Left colon (tissue), 2 donors: Measurements from ENCODE around the gene AMZ1. TPM values are rescaled to one million over a fixed set of nuclear protein-coding genes. Genes with fewer than 3 reads are reported as not detected.
"Not testable (repeated sequence)": the region's sequence is repeated elsewhere in the genome, so short reads cannot be mapped to it uniquely, and the experiment has no call there.

Source experiments
- ATAC-seq: fragments of 200-7000 bp; cut with Tn5 transposase; one replicate; pipeline ENCODE4 v1.9.1; 2020; ENCODE audit warnings: mild to moderate bottlenecking, moderate library complexity
- DNase-seq, 2 donors: peaks; one replicate each; pipeline ENCODE4 v3.0.0-alpha.2; 2020
- intact Hi-C, 2 donors: fragments of 100-400 bp; cut with DNase I in 1 of 2; cut with micrococcal nuclease in 1 of 2; formaldehyde crosslinking; loops; one replicate each; pipeline versions ENCODE4 v1.11.2 to v1.14.0; 2022; cut with DNase I, micrococcal nuclease
- total RNA-seq, 2 donors: library from RNA; stranded (reverse); fragmentation: NEBNext Ultra II Directional; extraction: Animal tissue kit (Norgen Biotek cat#: 25700); gene quantifications; one replicate each; pipeline ENCODE4 v1.2.1, GENCODE V29; 2021
- donor health status: DM: no; HTN: no; CAD: no.
- donor health status: DM: yes; HTN: yes; CAD: no.

AMZ1 gene
- total RNA-seq, 2 donors from 2014 or later = 0.28 TPM; not detected in 1

DNA sequence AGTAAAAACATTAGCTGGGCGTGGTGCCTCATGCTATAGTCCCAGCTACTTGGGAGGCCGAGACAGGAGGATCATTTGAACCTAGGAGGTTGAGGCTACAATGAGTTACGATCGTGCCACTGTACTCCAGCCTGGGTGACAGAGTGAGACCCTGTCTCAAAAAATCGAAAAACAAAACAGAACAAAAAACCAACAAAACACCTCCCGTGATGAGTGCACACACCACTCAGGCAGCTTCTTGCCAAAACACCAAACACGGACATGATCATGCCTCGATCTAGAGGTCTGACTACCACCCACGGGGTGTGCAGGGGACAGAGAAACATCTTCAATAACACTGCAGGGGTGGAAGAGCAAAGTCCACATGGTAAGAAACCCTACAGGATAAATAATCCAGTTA lies 44.4 kb downstream of the AMZ1 start:
- no peak for DNase-seq
- ATAC-seq = no peak
- intact Hi-C loops = no loop called here

DNA sequence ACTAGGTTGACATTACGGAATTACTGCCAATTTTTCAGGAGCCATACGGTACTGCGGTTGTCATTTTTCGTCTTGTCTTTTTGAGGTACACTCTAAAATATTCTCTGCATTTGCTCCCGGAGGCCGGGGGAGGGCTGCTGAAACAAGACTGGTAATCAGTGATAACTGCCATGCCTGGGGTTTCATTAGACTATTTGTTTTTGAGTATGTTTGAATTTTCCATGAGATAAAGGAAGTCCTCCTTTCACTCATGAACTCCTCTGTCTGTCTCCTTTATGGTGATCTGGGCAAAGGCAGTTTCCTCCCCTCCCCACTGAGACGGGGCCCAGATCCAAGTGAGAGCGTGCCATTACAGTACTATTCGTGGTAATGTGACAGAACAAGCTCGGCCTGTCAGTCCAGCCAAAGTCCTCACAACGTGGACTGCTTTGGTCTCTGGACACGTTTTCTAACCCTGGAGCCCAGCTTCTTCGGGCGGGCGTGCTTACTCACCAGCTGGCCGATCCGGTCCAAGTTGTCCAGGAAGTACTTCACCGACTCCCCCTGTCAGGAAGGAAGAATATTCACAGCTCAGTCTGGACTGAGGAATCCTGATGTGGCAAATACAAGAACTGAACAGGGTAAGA lies 45.1 kb downstream of the AMZ1 start:
- intact Hi-C loops = no loop called here
- ATAC-seq (peak; percentile 66), DNase-seq (peak in 1 of 2 donors; percentile 56)

DNA sequence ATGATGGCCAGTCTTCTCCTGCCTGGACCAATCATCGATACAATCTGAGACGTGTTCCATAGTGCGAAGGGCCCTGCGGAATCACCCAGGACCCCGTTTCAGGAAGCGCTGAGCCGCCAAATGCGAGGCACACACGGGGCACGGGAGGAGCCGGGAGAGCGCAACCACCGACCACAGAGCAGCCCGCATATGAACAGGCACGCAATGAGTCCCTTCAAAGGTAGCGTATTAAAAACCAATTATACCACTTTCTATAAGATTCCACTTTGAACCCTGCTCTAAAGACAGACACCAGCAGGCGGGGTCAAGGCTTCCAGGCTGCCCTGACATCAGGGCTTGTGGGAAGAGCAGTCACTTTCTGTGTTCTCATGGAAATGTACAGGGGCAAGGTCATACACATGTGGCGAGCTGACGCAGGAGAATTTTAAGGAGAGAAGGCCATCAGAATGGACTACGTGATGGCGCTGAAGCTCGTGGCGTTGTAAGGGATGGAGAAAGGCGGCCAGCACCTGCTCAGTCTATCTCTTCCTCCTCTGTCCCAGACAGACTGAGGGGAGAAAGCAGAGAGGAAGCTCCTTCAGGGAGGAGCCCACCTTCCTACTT lies 46.2 kb downstream of the AMZ1 start:
- ATAC-seq (no peak), DNase-seq (no peak)
- intact Hi-C loops = no loop called here

DNA sequence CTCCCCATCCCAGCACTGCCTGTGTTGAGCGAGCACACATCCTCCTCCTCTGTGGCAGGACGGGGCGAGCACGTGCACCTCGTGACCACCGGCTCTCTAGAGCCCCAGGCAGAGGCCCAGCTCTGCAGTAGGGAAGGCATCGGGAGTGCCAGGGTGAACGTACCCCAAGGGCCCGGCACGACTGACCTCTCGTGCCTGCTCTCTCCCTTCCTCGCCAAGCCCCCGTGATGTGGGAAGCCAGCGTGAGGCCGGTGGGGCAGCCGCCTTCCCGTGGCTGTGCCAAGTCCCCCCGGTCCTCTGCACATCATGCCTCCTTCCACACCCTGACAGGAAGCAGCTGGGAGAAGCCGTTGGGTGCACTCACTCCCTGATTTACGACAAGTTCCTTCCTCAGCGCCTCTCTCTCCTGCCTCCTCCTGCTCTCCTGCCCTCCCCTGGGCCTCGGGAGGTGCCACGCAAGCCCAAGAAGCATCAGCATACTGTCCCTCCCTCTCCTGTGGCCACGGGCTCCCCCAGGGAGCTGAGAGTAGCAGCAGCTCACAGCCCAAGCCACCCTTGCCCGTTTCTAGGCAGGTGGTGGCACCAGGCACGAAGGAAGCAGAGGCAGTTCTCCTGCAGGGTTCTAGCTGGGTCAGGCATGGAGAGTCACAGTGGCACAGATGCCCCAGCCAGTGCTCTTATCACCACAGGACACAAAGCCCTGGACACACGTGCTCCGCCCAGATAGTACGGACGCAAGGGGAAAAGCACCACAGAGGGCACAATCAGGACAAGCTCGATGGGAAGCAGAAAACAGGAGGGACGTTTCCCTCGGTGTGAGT lies 47.0 kb downstream of the AMZ1 start:
- DNase-seq = peak; percentile 39 to 69
- intact Hi-C loops = no loop called here
- peak; percentile 43 for ATAC-seq

DNA sequence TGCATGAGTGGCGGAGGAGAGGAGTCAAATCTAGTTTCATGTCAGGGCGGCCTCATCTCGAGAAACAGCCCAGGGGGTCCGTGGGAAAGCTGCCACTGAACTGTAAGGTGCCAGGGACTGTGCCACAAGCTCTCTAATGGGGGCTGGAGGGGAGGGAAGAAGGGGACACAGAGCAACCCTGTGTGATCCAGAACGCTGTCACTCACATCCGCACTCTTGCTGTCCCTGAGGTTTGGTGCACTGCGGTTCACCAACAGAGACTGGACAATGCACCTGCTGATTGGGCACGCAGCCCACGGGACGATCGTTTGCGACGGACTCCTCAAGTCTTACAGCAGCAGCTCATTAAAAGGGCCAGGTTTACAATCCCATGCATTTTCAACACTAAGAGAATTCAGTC lies 47.7 kb downstream of the AMZ1 start:
- DNase-seq = peak in 1 of 2 donors; percentile 2
- intact Hi-C loops = no loop called here
- no peak for ATAC-seq

DNA sequence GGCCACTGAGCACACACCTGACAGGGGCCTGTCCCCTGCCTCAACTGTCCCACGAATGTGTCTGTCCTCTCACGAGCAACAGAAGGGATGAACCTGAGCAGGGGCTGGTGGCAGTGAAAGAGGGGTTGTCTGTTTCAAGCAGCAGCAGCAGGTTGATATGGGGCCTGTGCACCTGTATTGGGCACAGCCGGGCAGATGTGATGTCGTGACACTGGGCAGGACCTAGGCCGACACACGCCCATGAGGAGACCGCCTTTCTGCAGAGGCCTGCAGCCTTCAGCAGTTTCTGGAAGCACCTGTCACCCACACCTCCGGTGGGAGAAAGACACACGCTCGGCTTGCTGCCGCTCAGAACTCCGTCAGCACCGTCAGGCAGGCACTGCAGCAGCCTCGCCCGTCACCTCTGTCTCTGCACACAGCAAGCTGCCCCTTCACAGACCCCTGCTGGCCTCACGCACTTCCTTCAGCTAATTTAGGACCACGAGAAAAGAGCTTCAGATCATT lies 48.5 kb downstream of the AMZ1 start:
- DNase-seq (peak in 1 of 2 donors; percentile 2), ATAC-seq (no peak)
- intact Hi-C loops = no loop called here

DNA sequence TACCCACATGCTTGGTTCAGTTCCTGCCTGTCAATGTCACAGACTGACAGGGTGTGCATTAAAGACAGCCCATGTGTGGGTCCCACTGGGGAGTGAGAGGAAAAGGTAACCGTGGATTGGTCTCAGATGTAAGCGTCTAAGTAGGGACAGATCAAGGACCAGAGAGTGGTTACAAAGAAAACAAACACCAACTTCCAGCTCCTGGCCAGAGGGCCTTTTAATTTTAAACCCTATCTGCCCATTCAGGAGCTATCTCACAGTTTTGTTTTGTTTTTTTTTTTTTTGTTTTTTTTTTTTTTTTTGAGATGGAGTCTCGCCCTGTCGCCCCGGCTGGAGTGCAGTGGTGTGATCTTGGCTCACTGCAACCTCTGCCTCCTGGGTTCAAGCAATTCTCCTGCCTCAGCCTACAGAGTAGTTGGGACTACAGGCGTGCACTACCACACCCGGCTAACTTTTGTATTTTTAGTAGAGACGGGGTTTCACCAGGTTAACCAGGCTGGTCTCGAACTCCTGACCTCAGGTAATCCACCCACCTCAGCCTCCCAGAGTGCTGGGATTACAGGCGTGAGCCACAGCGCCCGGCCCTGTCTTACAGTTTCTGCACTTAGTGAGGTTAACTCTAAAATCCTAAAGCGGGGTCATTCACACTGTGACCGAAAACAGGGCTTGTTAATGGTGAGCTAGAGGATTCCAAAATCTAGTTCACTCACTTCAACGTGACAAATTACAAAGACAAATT lies 49.2 kb downstream of the AMZ1 start:
- DNase-seq, intact Hi-C loops, ATAC-seq: not testable (repeated sequence)

DNA sequence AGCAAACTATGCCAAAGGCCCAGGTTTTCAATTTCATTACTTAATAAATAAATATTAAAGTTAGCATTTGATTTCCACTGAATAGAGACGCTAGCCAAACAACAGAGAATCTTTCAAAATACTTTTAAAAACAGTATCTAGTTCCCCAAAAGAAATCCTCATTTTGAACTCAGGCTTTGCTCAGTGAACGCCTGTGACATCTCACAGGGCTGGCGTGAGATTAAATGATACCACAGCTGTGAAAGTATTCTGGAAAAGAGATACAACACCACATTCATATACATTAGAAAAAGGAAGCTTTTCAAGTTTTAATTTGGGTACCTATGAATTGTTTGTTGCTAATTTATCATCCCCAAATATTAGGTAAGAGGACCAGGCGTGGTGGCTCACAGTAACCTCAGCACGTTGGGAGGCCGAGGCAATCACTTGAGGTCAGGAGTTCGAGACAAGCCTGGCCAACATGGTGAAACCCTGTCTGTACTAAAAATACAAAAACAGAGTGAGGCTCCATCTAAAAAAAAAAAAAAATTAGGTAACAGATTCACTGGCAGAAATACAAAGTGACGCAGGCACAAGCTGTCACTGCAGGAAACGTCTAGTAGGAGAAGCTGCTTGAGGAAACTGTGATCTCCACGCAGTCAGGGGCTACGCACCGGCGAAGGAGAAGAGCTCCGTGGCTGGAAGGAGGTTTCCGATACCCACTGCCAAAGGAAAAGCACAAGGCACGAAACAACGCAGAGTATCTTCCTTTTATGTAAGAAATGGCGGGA lies 50.0 kb downstream of the AMZ1 start:
- DNase-seq (no peak), ATAC-seq (no peak)
- intact Hi-C loops = no loop called here

DNA sequence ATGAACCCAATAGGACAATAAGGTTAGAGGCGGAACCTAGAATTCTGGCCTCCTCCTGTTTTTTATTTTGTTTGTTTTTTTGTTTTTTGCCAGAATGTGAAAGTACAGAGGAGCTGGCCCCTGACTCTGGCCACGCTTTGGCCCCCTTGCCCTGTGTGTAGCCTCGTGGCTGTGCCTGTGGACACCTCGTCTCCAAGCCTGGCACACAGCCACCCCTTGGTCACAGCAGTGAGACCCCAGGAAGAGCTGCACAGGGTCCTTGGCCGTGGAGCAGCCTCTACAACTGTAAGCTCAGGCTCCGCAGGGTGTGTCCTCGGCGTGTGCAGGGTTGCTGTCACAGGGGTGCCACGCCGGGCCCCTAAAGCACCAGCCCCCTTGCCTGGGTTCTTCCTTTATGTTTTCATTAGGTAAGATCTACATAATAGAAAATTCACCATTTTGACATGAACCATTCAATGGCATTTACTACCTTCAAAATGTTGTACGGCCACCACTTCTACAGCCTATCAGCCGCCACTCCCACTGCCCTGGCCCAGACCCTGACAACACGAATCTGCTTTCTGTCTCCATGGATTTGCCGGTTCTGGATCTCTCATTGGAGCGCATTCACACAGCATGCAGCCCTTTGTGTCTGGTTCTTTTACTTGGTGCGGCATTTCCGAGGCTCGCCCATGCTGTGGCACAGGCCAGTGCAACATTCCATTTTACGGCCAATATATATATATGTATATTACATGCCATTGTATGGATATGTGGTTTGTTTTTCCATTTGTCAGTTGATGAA lies 51.0 kb downstream of the AMZ1 start:
- DNase-seq (no peak), ATAC-seq (no peak)
- intact Hi-C loops = no loop called here

DNA sequence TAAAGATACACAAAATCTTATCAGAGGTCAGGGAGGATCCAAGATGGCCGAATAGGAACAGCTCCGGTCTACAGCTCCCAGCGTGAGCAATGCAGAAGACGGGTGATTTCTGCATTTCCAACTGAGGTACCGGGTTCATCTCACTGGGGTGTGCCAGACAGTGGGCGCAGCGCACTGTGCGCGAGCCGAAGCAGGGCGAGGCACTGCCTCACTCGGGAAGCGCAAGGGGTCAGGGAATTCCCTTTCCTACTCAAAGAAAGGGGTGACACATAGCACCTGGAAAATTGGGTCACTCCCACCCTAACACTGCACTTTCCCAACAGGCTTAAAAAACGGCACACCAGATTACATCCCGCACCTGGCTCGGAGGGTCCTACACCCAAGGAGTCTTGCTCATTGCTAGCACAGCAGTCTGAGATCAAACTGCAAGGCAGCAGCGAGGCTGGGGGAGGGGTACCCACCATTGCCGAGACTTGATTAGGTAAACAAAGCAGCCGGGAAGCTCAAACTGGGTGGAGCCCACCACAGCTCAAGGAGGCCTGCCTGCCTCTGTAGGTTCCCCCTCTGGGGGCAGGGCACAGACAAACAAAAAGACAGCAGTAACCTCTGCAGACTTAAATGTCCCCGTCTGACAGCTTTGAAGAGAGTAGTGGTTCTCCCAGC lies 55.7 kb downstream of the AMZ1 start:
- ATAC-seq, DNase-seq, intact Hi-C loops: not testable (repeated sequence)

DNA sequence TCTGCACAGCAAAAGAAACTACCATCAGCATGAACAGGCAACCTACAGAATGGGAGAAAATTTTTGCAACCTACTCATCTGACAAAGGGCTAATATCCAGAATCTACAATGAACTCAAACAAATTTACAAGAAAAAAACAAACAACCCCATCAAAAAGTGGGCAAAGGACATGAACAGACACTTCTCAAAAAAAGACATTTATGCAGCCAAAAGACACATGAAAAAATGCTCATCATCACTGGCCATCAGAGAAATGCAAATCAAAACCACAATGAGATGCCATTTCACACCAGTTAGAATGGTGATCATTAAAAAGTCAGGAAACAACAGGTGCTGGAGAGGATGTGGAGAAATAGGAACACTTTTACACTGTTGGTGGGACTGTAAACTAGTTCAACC lies 60.7 kb downstream of the AMZ1 start:
- DNase-seq, ATAC-seq, intact Hi-C loops: not testable (repeated sequence)

DNA sequence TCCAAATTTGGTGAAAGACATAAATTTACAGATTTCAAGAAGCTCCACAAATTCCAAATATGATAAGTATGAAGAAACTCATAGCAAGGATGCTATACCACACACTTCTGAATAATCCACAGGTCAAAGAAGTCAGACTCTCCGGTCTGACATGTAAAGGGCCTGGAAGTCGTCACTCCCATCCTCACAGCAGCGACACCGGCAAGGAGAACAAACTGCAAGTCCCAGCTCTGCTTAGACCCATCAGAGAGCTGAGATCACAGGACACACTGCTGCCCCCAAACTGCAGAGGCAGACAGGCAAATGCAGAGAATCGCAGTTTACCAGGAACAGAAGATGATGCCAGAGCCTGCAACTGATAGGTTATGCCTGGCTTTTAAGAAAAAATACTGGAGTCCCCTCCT lies 62.0 kb downstream of the AMZ1 start:
- DNase-seq (no peak), ATAC-seq (no peak)
- intact Hi-C loops = no loop called here

DNA sequence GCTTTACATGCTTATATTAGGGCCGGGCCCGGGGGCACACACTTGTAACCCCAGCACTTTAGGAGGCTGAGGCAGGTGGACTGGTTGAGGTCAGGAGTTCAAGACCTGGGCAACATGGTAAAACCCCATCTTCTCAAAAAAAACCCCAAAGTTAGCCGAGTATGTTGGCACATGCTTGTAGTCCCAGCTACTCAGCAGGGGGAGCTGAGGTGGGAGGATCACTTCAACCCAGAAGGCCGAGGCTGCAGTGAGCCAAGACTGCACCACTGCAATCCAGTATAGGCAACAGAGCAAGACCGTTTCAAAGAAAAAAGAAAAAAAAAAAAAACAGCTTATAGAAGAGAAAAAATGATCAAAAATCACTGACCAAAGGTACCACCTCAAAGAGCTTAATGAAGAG lies 63.1 kb downstream of the AMZ1 start:
- no peak for DNase-seq
- ATAC-seq = no peak
- intact Hi-C loops = no loop called here

DNA sequence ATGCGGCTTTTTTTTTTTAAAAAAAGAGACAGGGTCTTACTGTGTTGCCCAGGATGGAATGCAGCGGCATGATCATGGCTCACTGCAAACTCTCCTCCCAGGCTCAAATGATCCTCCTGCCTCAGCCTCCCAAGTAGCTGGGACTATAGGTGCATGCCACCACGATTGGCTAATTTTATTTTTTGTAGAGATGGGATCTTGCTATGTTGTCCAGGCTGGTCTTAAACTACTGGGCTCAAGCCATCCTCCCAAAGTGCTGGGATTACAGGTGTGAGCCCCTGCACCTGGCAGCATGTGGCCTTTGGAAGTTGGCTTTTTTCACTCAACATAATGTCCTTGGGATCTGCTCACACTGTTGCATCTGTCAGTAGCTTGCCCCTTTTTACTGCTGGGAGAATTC lies 65.1 kb downstream of the AMZ1 start:
- DNase-seq (no peak), ATAC-seq (no peak)
- intact Hi-C loops = no loop called here

DNA sequence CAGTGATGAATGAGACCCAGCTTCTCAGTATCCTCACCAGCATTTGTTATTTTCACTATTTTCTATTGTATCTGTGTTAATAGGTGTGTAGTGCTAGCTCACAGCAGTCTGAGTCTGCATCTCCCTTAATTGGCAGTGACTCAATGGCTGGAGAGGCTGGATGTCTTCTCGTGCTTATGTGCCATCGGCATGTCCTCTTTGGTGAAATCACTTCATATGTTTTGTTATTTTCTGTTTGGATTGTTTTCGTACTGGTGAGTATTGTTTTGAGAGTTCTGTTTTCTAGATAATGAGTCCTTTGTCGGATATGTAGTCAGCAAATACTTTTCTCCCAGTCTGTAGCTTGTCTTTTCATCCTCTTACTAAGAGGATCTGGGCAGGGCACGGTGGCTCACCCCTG lies 66.1 kb downstream of the AMZ1 start:
- intact Hi-C loops = no loop called here
- DNase-seq = no peak
- no peak for ATAC-seq

DNA sequence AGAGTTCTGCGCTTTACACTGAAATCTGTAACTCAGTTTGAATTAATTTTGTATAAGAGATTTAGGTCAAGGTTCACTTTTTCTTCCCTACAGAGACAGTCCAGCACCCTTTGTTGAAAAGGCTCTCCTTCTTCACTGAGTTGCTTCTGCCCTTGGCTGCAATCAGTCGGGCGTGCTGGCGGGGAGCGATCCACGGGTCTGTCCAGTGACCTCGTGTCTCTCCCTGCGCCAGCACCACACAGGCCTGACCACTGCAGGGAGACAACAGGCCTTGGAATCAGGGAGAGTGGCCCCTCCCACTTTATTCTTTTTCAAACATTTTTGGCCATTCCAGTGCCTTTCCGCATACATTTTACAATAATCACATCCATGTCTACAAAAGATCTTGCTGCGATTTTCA lies 66.9 kb downstream of the AMZ1 start:
- ATAC-seq = no peak
- intact Hi-C loops = no loop called here
- DNase-seq = no peak

DNA sequence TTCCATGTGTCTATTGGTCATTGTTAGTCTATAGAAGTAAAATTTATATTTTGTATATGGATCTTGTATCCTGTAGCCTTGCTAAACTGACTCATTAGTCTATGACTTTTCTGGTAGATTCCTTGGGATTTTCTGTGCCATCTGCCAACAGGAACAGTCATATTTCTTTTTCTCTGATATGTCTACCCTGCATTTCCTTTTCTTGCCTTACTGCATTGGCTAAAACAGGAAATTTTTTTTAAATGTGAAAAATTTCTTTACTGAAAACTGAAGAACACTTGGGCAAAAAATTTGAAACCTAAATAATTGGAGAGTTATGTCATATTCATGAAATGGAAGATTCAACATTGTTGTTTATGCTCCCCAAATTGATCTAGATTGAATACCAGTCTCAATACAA lies 67.5 kb downstream of the AMZ1 start:
- DNase-seq = no peak
- intact Hi-C loops = no loop called here
- ATAC-seq = no peak
